Left ventricle myocardium inferior (tissue), 1 donor: ENCODE measurements around the gene SRPK2. TPM values are rescaled to one million over a fixed set of nuclear protein-coding genes. Genes with fewer than 3 reads are reported as not detected.

ENCODE experiments used
- DNase-seq: peaks from one replicate; pipeline ENCODE4 v3.0.0-alpha.2; 2020
- H3K27ac ChIP-seq: fragments of 200-600 bp; replicated peaks from 2 replicates; pipeline ENCODE4 v1.8.0; 2021
- H3K27me3 ChIP-seq: fragments of 200-600 bp; 2 replicates; pipeline ENCODE4 v1.8.0; 2021; ENCODE audit warnings: low read depth
- H3K36me3 ChIP-seq: fragments of 200-600 bp; 2 replicates; pipeline ENCODE4 v1.8.0; 2021
- H3K4me1 ChIP-seq: fragments of 200-600 bp; 2 replicates; pipeline ENCODE4 v1.8.0; 2021
- H3K4me3 ChIP-seq: fragments of 200-600 bp; 2 replicates; pipeline ENCODE4 v1.8.0; 2021; ENCODE audit warnings: mild to moderate bottlenecking, moderate library complexity
- H3K9me3 ChIP-seq: fragments of 200-600 bp; replicated peaks from 2 replicates; pipeline ENCODE4 v1.8.0; 2021
- intact Hi-C: fragments of 100-400 bp; cut with micrococcal nuclease; formaldehyde crosslinking; loops from one replicate; pipeline ENCODE4 v1.11.0; 2022
- total RNA-seq: library from RNA; stranded (reverse); fragmentation: NEBNext Ultra II Directional; extraction: Animal tissue kit (Norgen Biotek cat#: 25700); gene quantifications from one replicate; pipeline ENCODE4 v1.2.1, GENCODE V29; 2021
- TF ChIP-seq, protein P1 (sequence below): fragments of 200-600 bp; IDR thresholded peaks from 2 replicates; pipeline ENCODE4 v1.8.0; 2021; ENCODE audit warnings: antibody characterized with exemption, mild to moderate bottlenecking, borderline replicate concordance
- donor health status: DM: no; HTN: yes; CAD: no; lungs with severe emphysema.

The SRPK2 gene
- total RNA-seq, 1 donor from 2014 or later = 34.3 TPM

DNA sequence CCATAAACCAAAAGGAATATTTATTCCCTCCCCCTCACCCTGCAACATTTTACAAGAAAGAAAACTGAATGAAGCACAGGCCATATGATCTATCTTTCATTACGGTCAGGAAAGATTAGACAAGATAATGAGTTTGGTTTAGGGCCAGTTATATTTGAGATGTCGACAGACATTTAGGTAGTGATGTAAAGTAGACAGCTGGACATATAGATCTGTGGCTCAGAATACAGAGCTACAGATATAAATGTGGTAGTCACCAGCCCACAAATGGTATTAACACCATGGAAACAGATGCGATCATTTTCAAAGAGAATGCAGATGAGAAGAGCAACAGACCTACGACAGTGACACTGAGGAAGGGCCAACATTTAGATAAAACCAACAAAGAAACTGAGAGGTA lies 142.5 kb downstream of the SRPK2 start:
- Histone ChIP-seq H3K27ac (peak overlapping the region; percentile 80), H3K36me3 (no peaks in the 10 kb centered on the region)
- intact Hi-C loops = no loop called here

DNA sequence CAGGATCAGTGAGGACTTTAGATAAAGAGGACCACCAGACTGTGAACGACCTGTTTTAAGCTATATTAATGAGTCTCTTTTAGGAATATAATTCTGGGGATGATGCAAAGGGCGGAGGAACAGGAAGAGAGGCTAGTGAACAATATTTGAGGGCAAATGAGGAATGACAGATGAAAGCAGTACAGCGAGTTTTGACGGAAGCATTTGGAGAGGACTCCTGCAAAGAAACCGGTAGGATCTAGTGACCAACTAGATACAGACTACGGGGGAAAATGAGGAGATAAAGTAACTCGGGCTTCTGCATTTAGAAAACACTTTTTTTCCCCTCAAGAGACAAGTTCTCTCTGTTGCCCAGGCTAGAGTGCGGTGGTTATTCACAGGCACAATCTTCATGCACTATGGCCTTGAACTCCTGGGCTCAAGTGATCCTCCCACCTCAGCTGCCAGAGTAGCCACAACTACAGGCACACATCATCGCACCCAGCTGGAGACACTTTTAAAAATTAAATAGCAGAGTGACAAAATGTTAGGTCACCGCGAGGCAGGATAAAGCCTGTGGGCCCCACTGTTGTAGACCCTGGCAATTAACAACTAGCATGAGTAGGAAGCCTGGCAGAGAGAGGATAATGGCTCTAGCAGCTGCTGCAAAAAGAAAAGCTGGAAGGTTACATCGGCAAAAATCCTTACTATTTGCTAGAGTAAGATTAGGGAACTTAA lies 143.2 kb downstream of the SRPK2 start:
- DNase-seq = no peak
- intact Hi-C loops = no loop called here
- H3K9me3 ChIP-seq = no peaks in the 10 kb centered on the region
- no peaks in the 10 kb centered on the region for H3K27me3 ChIP-seq
- peaks cover 45% of the 10 kb centered on the region for H3K4me1 ChIP-seq
- TF ChIP-seq, protein P1, sequence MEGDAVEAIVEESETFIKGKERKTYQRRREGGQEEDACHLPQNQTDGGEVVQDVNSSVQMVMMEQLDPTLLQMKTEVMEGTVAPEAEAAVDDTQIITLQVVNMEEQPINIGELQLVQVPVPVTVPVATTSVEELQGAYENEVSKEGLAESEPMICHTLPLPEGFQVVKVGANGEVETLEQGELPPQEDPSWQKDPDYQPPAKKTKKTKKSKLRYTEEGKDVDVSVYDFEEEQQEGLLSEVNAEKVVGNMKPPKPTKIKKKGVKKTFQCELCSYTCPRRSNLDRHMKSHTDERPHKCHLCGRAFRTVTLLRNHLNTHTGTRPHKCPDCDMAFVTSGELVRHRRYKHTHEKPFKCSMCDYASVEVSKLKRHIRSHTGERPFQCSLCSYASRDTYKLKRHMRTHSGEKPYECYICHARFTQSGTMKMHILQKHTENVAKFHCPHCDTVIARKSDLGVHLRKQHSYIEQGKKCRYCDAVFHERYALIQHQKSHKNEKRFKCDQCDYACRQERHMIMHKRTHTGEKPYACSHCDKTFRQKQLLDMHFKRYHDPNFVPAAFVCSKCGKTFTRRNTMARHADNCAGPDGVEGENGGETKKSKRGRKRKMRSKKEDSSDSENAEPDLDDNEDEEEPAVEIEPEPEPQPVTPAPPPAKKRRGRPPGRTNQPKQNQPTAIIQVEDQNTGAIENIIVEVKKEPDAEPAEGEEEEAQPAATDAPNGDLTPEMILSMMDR = no peak
- H3K36me3 ChIP-seq = no peaks in the 10 kb centered on the region
- H3K27ac ChIP-seq = peak overlapping the region; percentile 80
- no peak overlapping the region for H3K4me3 ChIP-seq

More for the DNA sequence above, 142.5 kb downstream of the SRPK2 start:
- DNase-seq = no peak
- H3K27me3 ChIP-seq = no peaks in the 10 kb centered on the region
- TF ChIP-seq, protein P1 = no peak
- H3K4me3 ChIP-seq = no peak overlapping the region
- no peaks in the 10 kb centered on the region for H3K9me3 ChIP-seq
- H3K4me1 ChIP-seq = peaks cover 45% of the 10 kb centered on the region

- DNase-seq = peak; percentile 53
- peaks cover 53% of the 10 kb centered on the region for H3K4me1 ChIP-seq
- H3K27ac ChIP-seq = peak overlapping the region; percentile 80
- intact Hi-C loops = no loop called here
- H3K27me3 ChIP-seq = no peaks in the 10 kb centered on the region
- peak overlapping the region; percentile 40 for H3K4me3 ChIP-seq
- TF ChIP-seq, protein P1 = no peak
- H3K9me3 ChIP-seq = no peaks in the 10 kb centered on the region
- H3K36me3 ChIP-seq = no peaks in the 10 kb centered on the region
Observed at GRCh38 chr7:105244594-105244993, 144.1 kb downstream of the SRPK2 start.

GRCh38 chr7:105241198-105241597 lies 147.5 kb downstream of the SRPK2 start:
- intact Hi-C loops = no loop called here
- Histone ChIP-seq H3K4me3 (no peak overlapping the region), H3K27ac (no peak overlapping the region), H3K4me1 (peaks cover 67% of the 10 kb centered on the region), H3K27me3 (no peaks in the 10 kb centered on the region), H3K9me3 (no peaks in the 10 kb centered on the region), H3K36me3 (no peaks in the 10 kb centered on the region)
- no peak for DNase-seq
- TF ChIP-seq, protein P1 = no peak

GRCh38 chr7:105238198-105238765 lies 150.4 kb downstream of the SRPK2 start:
- H3K27me3 ChIP-seq = no peaks in the 10 kb centered on the region
- TF ChIP-seq, protein P1 = no peak
- no peak for DNase-seq
- no peak overlapping the region for H3K4me3 ChIP-seq
- peaks cover 58% of the 10 kb centered on the region for H3K4me1 ChIP-seq
- no peak overlapping the region for H3K27ac ChIP-seq
- H3K9me3 ChIP-seq = no peaks in the 10 kb centered on the region
- H3K36me3 ChIP-seq = no peaks in the 10 kb centered on the region
- intact Hi-C loops = no loop called here
